ENCODE results near the gene ZNF394.

GRCh38 chr7:99504603-99505323, 4.7 kb upstream of the ZNF394 start, which contains the start of gene ZKSCAN5:
- TF ChIP-seq CTCF (IDR thresholded peaks at IDR 0.05; ENCODE audit: extremely low read depth in 1 of 2, insufficient read depth in 1 of 2, low read depth in 1 of 2, low read length in 2 of 2) (no peak), POLR2A (IDR thresholded peaks at IDR 0.05; ENCODE audit: low read depth, low read length) (no peak), EZH2 (IDR thresholded peaks at IDR 0.05; ENCODE audit: borderline replicate concordance, low read depth, low read length, severe bottlenecking) (no peak), POLR2AphosphoS5 (IDR thresholded peaks at IDR 0.05; ENCODE audit: insufficient read depth, low read depth, low read length) (peak; percentile 74), MAX (IDR thresholded peaks at IDR 0.05; ENCODE audit: insufficient read depth, insufficient read length) (no peak), MYC (IDR thresholded peaks at IDR 0.05; ENCODE audit: low read depth, low read length) (no peak), FOS (IDR thresholded peaks at IDR 0.05; ENCODE audit: borderline replicate concordance, insufficient read depth, low read length) (no peak), GATA2 (IDR thresholded peaks at IDR 0.05; ENCODE audit: insufficient read depth, insufficient read length, low read depth, low read length) (no peak)
